ENCODE results near the gene RAD21L1.

RAD21L1 gene

GRCh38 chr20:1296922-1297321, 71.1 kb downstream of the RAD21L1 start:
- no peak for DNase-seq

GRCh38 chr20:1297486-1297885, 71.6 kb downstream of the RAD21L1 start:
- DNase-seq: no peak

- no peak for DNase-seq
Measured at GRCh38 chr20:1298166-1298565, 72.3 kb downstream of the RAD21L1 start.

- DNase-seq: no peak
Measured at GRCh38 chr20:1298888-1299511, 73.2 kb downstream of the RAD21L1 start.

- no peak for DNase-seq
Measured at GRCh38 chr20:1299522-1299921, 73.7 kb downstream of the RAD21L1 start.

GRCh38 chr20:1300083-1300840, 74.4 kb downstream of the RAD21L1 start:
- no peak for DNase-seq

GRCh38 chr20:1301031-1301529, 75.2 kb downstream of the RAD21L1 start:
- no peak for DNase-seq

GRCh38 chr20:1302685-1303541, 77.1 kb downstream of the RAD21L1 start:
- no peak for DNase-seq

GRCh38 chr20:1304710-1305515, 79.1 kb downstream of the RAD21L1 start:
- no peak for DNase-seq
